ENCODE measurements around the gene CKAP4. TPM values are rescaled to one million over a fixed set of nuclear protein-coding genes. Genes with fewer than 3 reads are reported as not detected.

Gene CKAP4
- total and polyA plus RNA-seq, 2 experiments from 2014 or later: 32.3 to 58.8 TPM

Small RNAs within 50 kb of the gene (small RNA-seq; reads per million reads assigned to genes)
- gene RNU7-94P (ENCODE audit: low replicate concordance): not detected

Other genes with a start within 250 kb of the CKAP4 start
- 15.4 and 16.9 TPM in 2 replicates for gene NUAK1, start 109.1 kb downstream of the CKAP4 start, total RNA-seq (2014; rRNA removed; shearing (Covaris generic))
- gene NUAK1, start 109.1 kb downstream of the CKAP4 start, polyA plus RNA-seq (2016; fragmentation: Nextera tagmentation; extraction: Ambion mirVana): 4.7 and 5.4 TPM in 2 replicates
- gene TCP11L2, start 54.7 kb upstream of the CKAP4 start, total RNA-seq (2014; rRNA removed; shearing (Covaris generic)): 4.4 and 5.2 TPM in 2 replicates
- 1.4 and 2.4 TPM in 2 replicates for gene TCP11L2, start 54.7 kb upstream of the CKAP4 start, polyA plus RNA-seq (2016; fragmentation: Nextera tagmentation; extraction: Ambion mirVana)
- 11.7 and 14.6 TPM in 2 replicates for gene POLR3B, start 109.7 kb upstream of the CKAP4 start, total RNA-seq (2014; rRNA removed; shearing (Covaris generic))
- gene POLR3B, start 109.7 kb upstream of the CKAP4 start, polyA plus RNA-seq (2016; fragmentation: Nextera tagmentation; extraction: Ambion mirVana): 3.9 and 4.0 TPM in 2 replicates